Omental fat pad (tissue), 4 donors: ENCODE data around the gene AQP10. TPM values are rescaled to one million over a fixed set of nuclear protein-coding genes. Genes with fewer than 3 reads are reported as not detected.
A peak's percentile ranks its signal among the peaks of the same experiment; 100 is the strongest.

Experiments used
- ATAC-seq: fragments of 150-250 bp; one replicate; pipeline ENCODE4 v1.9.1; 2016; ENCODE audit warnings: mild to moderate bottlenecking, moderate library complexity; ENCODE audit not compliant: low FRiP score
- DNase-seq: peaks from one replicate; pipeline ENCODE4 v3.0.0-alpha.2; 2019; ENCODE audit warnings: low spot score
- total RNA-seq, 4 donors: library from RNA; depleted of rRNA; stranded (reverse); fragments of >200 nt; gene quantifications; one replicate each; pipeline ENCODE4 v1.1.0, GENCODE V29; 2016
- TF ChIP-seq, protein P1 (sequence below), 3 donors: fragments of 450-650 bp; IDR thresholded peaks; one replicate each; pipeline ENCODE4 v1.5.1; 2016 to 2017; ENCODE audit warnings: antibody characterized with exemption in 3 of 3, mild to moderate bottlenecking in 3 of 3, moderate library complexity in 2 of 3

The AQP10 gene
- total RNA-seq, 4 donors from 2014 or later = 0.25 to 0.37 TPM; not detected in 2

DNA sequence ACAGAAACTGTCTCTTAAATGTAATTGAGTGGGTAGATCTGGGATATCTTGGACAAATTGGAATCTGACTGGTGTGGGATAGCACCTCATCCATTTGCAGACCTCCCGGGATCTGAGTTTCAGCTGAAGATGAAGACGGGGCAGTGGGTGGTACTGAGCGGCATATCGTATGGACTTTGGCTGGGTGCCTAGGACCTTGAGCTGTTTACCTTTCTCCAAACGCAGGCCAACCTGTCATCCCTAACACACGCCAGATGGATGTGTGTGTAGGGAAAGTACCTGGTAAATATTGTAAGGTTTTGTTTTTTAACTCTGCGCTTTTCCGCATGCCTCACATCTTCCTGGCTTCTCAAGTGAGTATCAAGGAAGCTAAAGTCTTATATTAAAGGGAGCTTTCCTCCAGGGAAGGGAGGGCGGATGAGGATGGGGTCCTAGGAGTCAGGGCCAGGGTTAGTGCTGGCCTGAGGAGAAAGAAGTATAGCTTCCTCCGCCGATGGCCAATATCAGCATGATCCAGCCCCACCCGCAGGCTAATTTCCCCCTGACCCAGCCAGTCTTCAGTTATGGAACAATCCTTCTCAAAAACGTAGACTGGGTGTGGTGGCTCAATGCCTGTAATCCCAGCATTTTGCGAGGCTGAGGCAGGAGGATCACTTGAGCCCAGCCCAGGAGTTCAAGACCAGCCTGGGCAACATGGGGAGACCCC lies 30.6 kb downstream of the AQP10 start:
- TF ChIP-seq, protein P1, sequence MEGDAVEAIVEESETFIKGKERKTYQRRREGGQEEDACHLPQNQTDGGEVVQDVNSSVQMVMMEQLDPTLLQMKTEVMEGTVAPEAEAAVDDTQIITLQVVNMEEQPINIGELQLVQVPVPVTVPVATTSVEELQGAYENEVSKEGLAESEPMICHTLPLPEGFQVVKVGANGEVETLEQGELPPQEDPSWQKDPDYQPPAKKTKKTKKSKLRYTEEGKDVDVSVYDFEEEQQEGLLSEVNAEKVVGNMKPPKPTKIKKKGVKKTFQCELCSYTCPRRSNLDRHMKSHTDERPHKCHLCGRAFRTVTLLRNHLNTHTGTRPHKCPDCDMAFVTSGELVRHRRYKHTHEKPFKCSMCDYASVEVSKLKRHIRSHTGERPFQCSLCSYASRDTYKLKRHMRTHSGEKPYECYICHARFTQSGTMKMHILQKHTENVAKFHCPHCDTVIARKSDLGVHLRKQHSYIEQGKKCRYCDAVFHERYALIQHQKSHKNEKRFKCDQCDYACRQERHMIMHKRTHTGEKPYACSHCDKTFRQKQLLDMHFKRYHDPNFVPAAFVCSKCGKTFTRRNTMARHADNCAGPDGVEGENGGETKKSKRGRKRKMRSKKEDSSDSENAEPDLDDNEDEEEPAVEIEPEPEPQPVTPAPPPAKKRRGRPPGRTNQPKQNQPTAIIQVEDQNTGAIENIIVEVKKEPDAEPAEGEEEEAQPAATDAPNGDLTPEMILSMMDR (IDR thresholded peaks at IDR 0.05) = no peak
- DNase-seq (no peak), ATAC-seq (no peak)

DNA sequence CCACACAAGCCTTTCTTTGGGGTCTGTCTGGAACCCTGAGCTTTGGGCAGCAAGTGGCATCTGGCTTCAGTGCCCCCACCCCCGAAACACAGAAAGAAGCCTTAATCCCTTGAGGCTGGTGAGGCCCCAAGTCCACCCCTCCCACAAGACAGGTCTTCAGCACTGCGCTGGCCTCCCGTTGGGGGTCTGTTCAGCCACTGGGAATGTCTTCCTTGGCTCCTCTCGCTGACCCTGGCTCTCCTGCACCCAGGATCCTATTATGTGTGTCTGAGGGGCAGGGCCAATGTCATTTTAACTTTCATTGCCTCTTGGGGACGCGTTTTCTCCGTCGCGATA lies 31.3 kb downstream of the AQP10 start:
- DNase-seq (no peak), ATAC-seq (no peak)
- TF ChIP-seq, protein P1 (IDR thresholded peaks at IDR 0.05) = no peak

DNA sequence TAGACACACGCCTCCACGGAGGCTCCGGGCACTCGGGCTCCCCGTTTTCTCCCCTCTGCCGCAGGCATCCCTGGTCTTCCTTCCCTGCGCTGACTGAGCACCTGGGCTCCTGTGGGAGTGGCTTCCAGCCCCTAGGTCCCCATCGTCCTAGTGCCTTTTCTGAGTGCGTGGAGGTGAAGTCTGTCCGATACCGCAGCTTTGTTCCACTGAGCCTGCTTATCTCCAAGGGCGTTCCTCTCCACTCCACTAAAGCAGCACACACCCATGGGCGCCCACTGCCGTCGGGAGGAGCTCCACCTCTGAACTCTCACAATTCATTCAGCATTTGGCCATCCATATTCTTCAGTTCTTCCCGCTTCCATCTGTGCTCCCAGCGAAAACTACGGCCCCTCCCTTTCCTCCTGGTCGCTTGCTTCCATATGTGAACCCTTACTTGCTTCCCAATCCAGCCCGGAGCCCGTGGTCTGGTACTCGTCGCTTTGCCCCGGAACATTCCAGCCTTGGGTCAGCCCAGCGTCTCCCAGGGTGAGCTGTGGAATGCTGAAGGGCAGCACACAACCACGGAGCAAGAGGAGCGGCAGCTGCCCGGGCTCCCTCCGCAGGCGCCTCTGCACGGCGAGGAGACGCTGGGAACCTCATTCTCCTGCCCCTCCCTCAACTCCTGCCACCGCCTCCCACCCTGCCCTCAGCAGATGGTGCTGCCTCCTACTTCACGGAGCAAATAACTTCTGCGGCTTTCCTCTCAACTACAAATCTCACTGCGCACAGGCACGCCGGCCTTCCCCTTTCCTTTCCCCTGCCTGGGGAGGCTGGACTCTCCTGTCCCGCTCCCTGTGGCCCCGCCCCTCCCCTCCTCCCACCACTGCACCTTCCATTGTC lies 31.9 kb downstream of the AQP10 start:
- DNase-seq = no peak
- TF ChIP-seq, protein P1 (IDR thresholded peaks at IDR 0.05) = no peak
- ATAC-seq = peak; percentile 44

DNA sequence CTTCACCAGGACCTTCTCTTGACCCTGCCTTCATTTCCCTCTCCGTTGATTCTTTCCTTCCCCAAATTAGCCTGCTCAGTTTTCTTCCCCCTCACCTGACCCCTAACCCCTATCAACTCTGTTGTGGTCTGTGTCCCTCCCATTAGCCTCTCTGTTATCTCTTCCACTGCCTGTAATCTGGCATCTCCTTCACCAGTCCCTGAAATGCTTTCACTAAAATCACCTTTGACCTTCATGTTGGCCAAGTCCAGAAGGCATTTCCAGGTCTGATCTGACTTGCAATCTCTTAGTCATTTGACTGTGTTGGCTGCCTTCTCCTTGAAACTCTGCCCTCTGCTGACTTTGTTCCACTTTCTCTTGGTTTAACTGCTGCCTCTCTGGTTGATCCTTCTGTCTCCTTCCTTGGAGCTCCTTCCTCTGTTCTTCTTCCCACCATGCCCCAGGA lies 32.6 kb downstream of the AQP10 start:
- TF ChIP-seq, protein P1 (IDR thresholded peaks at IDR 0.05) = no peak
- ATAC-seq (peak; percentile 79), DNase-seq (no peak)

DNA sequence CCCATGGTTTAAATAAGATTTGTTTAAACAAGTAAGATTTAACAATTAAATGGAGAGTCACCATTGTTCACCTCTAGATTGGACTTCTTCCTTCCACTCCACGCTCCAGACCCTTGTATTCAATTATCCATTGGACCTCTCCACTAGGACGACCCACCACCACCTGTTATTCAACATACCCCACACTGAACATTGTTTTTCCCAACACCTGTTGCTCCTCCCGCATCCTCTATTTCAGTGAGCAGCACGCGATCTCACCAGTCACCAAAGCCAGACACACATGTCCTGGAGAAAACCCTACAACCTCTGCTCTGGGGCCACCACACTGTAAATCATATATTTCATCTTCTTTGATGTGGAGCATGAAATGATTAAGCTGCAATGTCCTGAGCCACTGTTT lies 33.1 kb downstream of the AQP10 start:
- DNase-seq (no peak), ATAC-seq (no peak)
- TF ChIP-seq, protein P1 (IDR thresholded peaks at IDR 0.05) = no peak

GRCh38 chr1:154358519-154358918 lies 37.6 kb downstream of the AQP10 start:
- ATAC-seq = no peak
- DNase-seq = no peak
- TF ChIP-seq, protein P1 (IDR thresholded peaks at IDR 0.05) = no peak
